ENCODE measurements around the gene FCRL5.

DNA sequence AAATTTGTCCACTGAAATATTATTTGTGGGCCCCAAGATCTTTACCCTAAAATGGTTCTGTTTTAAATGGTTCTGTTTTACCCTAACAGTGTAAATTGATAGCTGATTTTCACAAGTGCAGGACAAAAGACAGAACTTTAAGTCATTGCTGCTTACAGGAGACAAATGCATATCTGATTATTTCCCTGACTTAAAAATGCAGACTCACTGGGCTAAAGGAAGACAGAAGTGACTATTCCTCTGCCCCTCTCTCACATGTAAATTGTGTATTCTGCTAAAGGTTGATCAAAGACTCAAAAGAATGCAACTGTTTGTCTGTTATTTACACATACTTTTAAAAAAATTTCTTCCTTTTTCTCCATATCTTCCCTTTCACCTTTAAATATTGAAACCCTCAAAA lies 12.7 kb downstream of the FCRL5 start:
- no peak for TF ChIP-seq EP300 (IDR thresholded peaks at IDR 0.05)
- TF ChIP-seq, protein P1, sequence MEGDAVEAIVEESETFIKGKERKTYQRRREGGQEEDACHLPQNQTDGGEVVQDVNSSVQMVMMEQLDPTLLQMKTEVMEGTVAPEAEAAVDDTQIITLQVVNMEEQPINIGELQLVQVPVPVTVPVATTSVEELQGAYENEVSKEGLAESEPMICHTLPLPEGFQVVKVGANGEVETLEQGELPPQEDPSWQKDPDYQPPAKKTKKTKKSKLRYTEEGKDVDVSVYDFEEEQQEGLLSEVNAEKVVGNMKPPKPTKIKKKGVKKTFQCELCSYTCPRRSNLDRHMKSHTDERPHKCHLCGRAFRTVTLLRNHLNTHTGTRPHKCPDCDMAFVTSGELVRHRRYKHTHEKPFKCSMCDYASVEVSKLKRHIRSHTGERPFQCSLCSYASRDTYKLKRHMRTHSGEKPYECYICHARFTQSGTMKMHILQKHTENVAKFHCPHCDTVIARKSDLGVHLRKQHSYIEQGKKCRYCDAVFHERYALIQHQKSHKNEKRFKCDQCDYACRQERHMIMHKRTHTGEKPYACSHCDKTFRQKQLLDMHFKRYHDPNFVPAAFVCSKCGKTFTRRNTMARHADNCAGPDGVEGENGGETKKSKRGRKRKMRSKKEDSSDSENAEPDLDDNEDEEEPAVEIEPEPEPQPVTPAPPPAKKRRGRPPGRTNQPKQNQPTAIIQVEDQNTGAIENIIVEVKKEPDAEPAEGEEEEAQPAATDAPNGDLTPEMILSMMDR (IDR thresholded peaks at IDR 0.05): no peak
